Thyroid gland (tissue), 4 donors: Measurements from ENCODE around the gene CAPZB.

ENCODE experiments used
- POLR2A ChIP-seq, 2 donors: fragments of 450-650 bp; IDR thresholded peaks; one replicate each; pipeline ENCODE4 v1.6.1; 2017; ENCODE audit warnings: antibody characterized with exemption in 2 of 2, mild to moderate bottlenecking in 2 of 2, moderate library complexity in 1 of 2
- TF ChIP-seq, protein P1 (sequence below), 6 experiments: fragments of 200-600 bp in 3 of 6; fragments of 450-650 bp in 3 of 6; sonication (generic) in 3 of 6; IDR thresholded peaks; one replicate each; pipeline ENCODE4 v1.5.1; 2016 to 2019; ENCODE audit warnings: antibody characterized with exemption in 6 of 6, mild to moderate bottlenecking in 2 of 6, inconsistent platforms in 1 of 6, moderate library complexity in 1 of 6

DNA sequence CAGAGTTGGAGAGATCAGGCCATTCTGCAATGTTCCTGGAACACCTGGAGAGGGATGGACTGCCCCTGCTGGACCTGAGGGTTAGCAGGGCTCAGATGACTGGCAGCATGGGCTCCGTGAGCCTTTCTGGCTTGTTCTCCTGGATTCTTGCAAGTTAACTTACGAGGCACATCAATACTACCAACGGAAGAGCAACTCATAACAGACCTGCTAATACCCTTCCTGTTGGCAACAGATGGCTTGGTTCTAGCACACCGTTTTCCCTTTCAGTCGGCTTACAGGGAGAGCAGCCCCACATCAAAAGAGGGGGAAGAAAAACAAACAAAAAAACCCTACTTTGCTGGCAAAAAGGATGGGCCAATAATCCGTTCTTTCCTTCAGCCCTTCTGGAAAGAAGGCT, 125.3 kb downstream of the CAPZB start:
- TF ChIP-seq, protein P1, sequence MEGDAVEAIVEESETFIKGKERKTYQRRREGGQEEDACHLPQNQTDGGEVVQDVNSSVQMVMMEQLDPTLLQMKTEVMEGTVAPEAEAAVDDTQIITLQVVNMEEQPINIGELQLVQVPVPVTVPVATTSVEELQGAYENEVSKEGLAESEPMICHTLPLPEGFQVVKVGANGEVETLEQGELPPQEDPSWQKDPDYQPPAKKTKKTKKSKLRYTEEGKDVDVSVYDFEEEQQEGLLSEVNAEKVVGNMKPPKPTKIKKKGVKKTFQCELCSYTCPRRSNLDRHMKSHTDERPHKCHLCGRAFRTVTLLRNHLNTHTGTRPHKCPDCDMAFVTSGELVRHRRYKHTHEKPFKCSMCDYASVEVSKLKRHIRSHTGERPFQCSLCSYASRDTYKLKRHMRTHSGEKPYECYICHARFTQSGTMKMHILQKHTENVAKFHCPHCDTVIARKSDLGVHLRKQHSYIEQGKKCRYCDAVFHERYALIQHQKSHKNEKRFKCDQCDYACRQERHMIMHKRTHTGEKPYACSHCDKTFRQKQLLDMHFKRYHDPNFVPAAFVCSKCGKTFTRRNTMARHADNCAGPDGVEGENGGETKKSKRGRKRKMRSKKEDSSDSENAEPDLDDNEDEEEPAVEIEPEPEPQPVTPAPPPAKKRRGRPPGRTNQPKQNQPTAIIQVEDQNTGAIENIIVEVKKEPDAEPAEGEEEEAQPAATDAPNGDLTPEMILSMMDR (IDR thresholded peaks at IDR 0.05), result no peak
- no peak for TF ChIP-seq POLR2A (IDR thresholded peaks at IDR 0.05)
